ENCODE results near the gene DNAH14. TPM values are rescaled to one million over a fixed set of nuclear protein-coding genes. Genes with fewer than 3 reads are reported as not detected.

DNAH14 gene
- total and polyA plus RNA-seq, 9 of the 15 experiments (the other 6 are each of a cell fraction or from before 2014, with no cell fraction given) = 58.4 to 142 (median 98.4) TPM

DNA sequence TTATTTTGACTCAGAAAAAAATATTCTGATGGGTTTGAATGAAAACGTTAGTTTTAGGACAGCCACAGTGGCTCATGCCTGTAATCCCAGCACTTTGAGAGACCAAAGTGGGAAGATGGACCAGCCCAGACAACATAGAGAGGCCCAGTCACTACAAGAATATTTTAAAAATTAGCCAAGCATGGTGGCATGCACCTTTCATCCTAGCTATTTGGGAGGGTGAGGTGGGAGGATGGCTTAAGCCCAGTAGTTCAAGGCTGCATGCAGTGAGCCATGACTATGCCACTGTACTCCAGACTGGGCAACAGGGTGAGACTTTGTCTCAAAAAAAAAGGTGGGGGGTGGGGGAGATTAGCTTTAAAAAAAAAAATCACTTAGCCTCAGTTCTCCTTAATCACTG is 370.9 kb downstream of the DNAH14 start (continued):
- no peak for TF ChIP-seq HNRNPK (IDR thresholded peaks at IDR 0.05; ENCODE audit: low read depth, low read length, poor library complexity, severe bottlenecking)
- TF ChIP-seq BHLHE40 (IDR thresholded peaks at IDR 0.05; ENCODE audit: low read length) = no peak
- TF ChIP-seq GTF3C2 (IDR thresholded peaks at IDR 0.05; ENCODE audit: borderline replicate concordance, extremely low read depth, insufficient read length) = no peak
- no peak for TF ChIP-seq MCM2 (IDR thresholded peaks at IDR 0.05; ENCODE audit: low read depth)
- TF ChIP-seq NR2C1 (IDR thresholded peaks at IDR 0.05) = no peak
- TF ChIP-seq NR2C1 (tag; IDR thresholded peaks at IDR 0.05) = no peak

- Histone ChIP-seq H3K27ac (ENCODE audit: extremely low read depth, low read depth, low read length) (no peak overlapping the region), H2AFZ (ENCODE audit: low read depth, low read length) (no peak overlapping the region), H3K9me3 (replicated peaks; ENCODE audit: control insufficient read depth, insufficient read depth, low read depth, low read length) (no peaks in the 10 kb centered on the region), H3K79me2 (ENCODE audit: control insufficient read depth, insufficient read depth, low read length) (no peaks in the 10 kb centered on the region), H3K9me1 (ENCODE audit: control insufficient read depth, insufficient read depth, low read length) (no peaks in the 10 kb centered on the region), H3K36me3 (ENCODE audit: control insufficient read depth, insufficient read depth, low read length) (no peaks in the 10 kb centered on the region), H4K20me1 (replicated peaks; ENCODE audit: control insufficient read depth, insufficient read depth, low read length) (no peaks in the 10 kb centered on the region), H3K27me3 (ENCODE audit: control insufficient read depth in 2 of 2, insufficient read depth in 2 of 2, low read length in 2 of 2) (no peaks in the 10 kb centered on the region), H3K4me2 (ENCODE audit: insufficient read depth, low read length) (no peak overlapping the region), H3K9ac (ENCODE audit: insufficient read depth in 1 of 2, low read depth in 2 of 2, low read length in 2 of 2) (no peak overlapping the region), H3K4me3 (no peak overlapping the region), H3K4me1 (replicated peaks in 1 of 2; ENCODE audit: control insufficient read depth in 2 of 2, insufficient read depth in 2 of 2, low read length in 2 of 2) (no peaks in the 10 kb centered on the region)
- ChIA-PET CTCF (ENCODE audit: low intra/inter-chr PET ratio) (no interaction called here), POLR2A (interaction anchor here (0.9 kb wide), 1 partner anchor 27 kb away, joined by 3 read pairs; no protein-coding TSS in a partner anchor)
- in situ Hi-C loops (cut with MboI) = no loop called here
- FAIRE-seq (no peak), ATAC-seq (no peak), DNase-seq (ENCODE audit: extremely low read depth in 1 of 4, low spot score in 3 of 4) (no peak)
- TF ChIP-seq EP400 (IDR thresholded peaks at IDR 0.05) = no peak
- no TSS peak for BruUV-seq (replicated peaks)
- WGBS (ENCODE audit: insufficient coverage, low coverage, missing lambda C conversion rate) = 0% methylated on average over 5 of the region's 5 CpGs
- intact Hi-C loops (cut with micrococcal nuclease) = no loop called here
Measured at GRCh38 chr1:225304996-225305395, 375.5 kb downstream of the DNAH14 start.

All from K562 (cell line).